SU-DHL-6 (cell line): ENCODE results near the gene PAK2.

ENCODE experiments used
- CTCF ChIP-seq: fragments of 200-600 bp; sonication (generic); IDR thresholded peaks from one replicate; pipeline ENCODE4 v1.5.1; 2017; ENCODE audit warnings: antibody characterized with exemption, mild to moderate bottlenecking, low read length, moderate library complexity; ENCODE audit not compliant: insufficient read depth, poor library complexity, severe bottlenecking
- EZH2phosphoT487 ChIP-seq: fragments of 200-600 bp; sonication (generic), shearing (Covaris generic); conservative IDR thresholded peaks from 2 replicates; pipeline ENCODE4 v1.6.1; 2018; ENCODE audit warnings: mild to moderate bottlenecking, antibody characterized with exemption, low read length, moderate library complexity, mixed read lengths

- no peak for TF ChIP-seq CTCF
- no peak for TF ChIP-seq EZH2phosphoT487
Observed at GRCh38 chr3:196842567-196843434, 103.1 kb downstream of the PAK2 start.
